H9 (cell line): ENCODE results near the gene LRRC27. TPM values are rescaled to one million over a fixed set of nuclear protein-coding genes. Genes with fewer than 3 reads are reported as not detected.

Experiments
- DNase-seq: peaks from one replicate; pipeline ENCODE4 v3.0.0-alpha.2; 2017
- H2AFZ ChIP-seq: one replicate; pipeline ENCODE4 v1.6.1; 2013; ENCODE audit warnings: mild to moderate bottlenecking, low read length, control low read depth, moderate library complexity
- H2AK5ac ChIP-seq: 2 replicates; pipeline ENCODE4 v1.6.1; 2013; ENCODE audit warnings: low read length, control low read depth, mixed read lengths; ENCODE audit not compliant: insufficient read length
- H2BK120ac ChIP-seq: one replicate; pipeline ENCODE4 v1.6.1; 2013; ENCODE audit warnings: low read depth, mild to moderate bottlenecking, low read length, control low read depth, inconsistent platforms; ENCODE audit not compliant: poor library complexity, severe bottlenecking
- H2BK12ac ChIP-seq: 2 replicates; pipeline ENCODE4 v1.6.1; 2013; ENCODE audit warnings: low read length, control low read depth, mixed read lengths, low read depth; ENCODE audit not compliant: insufficient read length
- H2BK15ac ChIP-seq: 2 replicates; pipeline ENCODE4 v1.6.1; 2013; ENCODE audit warnings: low read depth, low read length, control low read depth
- H2BK20ac ChIP-seq: one replicate; pipeline ENCODE4 v1.6.1; 2013; ENCODE audit warnings: low read depth, mild to moderate bottlenecking, low read length, control low read depth, inconsistent platforms; ENCODE audit not compliant: poor library complexity, severe bottlenecking
- H2BK5ac ChIP-seq: 2 replicates; pipeline ENCODE4 v1.6.1; 2013; ENCODE audit warnings: low read length, control low read depth, mixed read lengths; ENCODE audit not compliant: insufficient read length
- H3K14ac ChIP-seq: 2 replicates; pipeline ENCODE4 v1.6.1; 2013; ENCODE audit warnings: low read length, control low read depth; ENCODE audit not compliant: insufficient read depth
- H3K18ac ChIP-seq: 2 replicates; pipeline ENCODE4 v1.6.1; 2013; ENCODE audit warnings: low read depth, mild to moderate bottlenecking, mixed read lengths, low read length, control low read depth; ENCODE audit not compliant: insufficient read length
- H3K23ac ChIP-seq: 2 replicates; pipeline ENCODE4 v1.6.1; 2013; ENCODE audit warnings: low read length, control low read depth, mixed read lengths, low read depth; ENCODE audit not compliant: insufficient read length
- H3K23me2 ChIP-seq: 2 replicates; pipeline ENCODE4 v1.6.1; 2013; ENCODE audit warnings: low read depth, mild to moderate bottlenecking, mixed read lengths, low read length, control low read depth; ENCODE audit not compliant: insufficient read length, poor library complexity, severe bottlenecking
- H3K27ac ChIP-seq: 2 replicates; pipeline ENCODE4 v1.5.1; 2013; ENCODE audit warnings: low read length, control low read depth, mixed read lengths, low read depth; ENCODE audit not compliant: insufficient read length
- H3K27me3 ChIP-seq: 2 replicates; pipeline ENCODE4 v1.6.1; 2013; ENCODE audit warnings: low read length, control low read depth, inconsistent platforms; ENCODE audit not compliant: insufficient read depth
- H3K4ac ChIP-seq: 2 replicates; pipeline ENCODE4 v1.6.1; 2013; ENCODE audit warnings: low read depth, mild to moderate bottlenecking, control low read depth, inconsistent platforms, low read length, moderate library complexity
- H3K4me1 ChIP-seq: 2 replicates; pipeline ENCODE4 v1.6.1; 2013; ENCODE audit warnings: low read length, control low read depth, inconsistent platforms; ENCODE audit not compliant: insufficient read depth
- H3K4me2 ChIP-seq: 2 replicates; pipeline ENCODE4 v1.6.1; 2013; ENCODE audit warnings: low read length, control low read depth, mixed read lengths; ENCODE audit not compliant: insufficient read length, insufficient read depth
- H3K56ac ChIP-seq: 2 replicates; pipeline ENCODE4 v1.6.1; 2013; ENCODE audit warnings: low read depth, mild to moderate bottlenecking, mixed read lengths, low read length, control low read depth; ENCODE audit not compliant: insufficient read length
- H3K79me1 ChIP-seq: 2 replicates; pipeline ENCODE4 v1.6.1; 2013; ENCODE audit warnings: low read depth, mild to moderate bottlenecking, moderate library complexity, low read length, control low read depth, inconsistent platforms; ENCODE audit not compliant: insufficient read depth, poor library complexity, severe bottlenecking
- H3K79me2 ChIP-seq: 2 replicates; pipeline ENCODE4 v1.6.1; 2013; ENCODE audit warnings: low read length, control low read depth, inconsistent platforms; ENCODE audit not compliant: insufficient read depth
- H3K9ac ChIP-seq: 2 replicates; pipeline ENCODE4 v1.6.1; 2013; ENCODE audit warnings: low read length, control low read depth, mixed read lengths; ENCODE audit not compliant: insufficient read length; ENCODE audit errors: extremely low read depth
- H3K9me3 ChIP-seq: one replicate; pipeline ENCODE4 v1.6.1; 2013; ENCODE audit warnings: low read depth, low read length, inconsistent platforms; ENCODE audit not compliant: control insufficient read depth
- H3T11ph ChIP-seq: one replicate; pipeline ENCODE4 v1.6.1; 2013; ENCODE audit warnings: mild to moderate bottlenecking, low read length, control low read depth, inconsistent platforms
- H4K20me1 ChIP-seq: one replicate; pipeline ENCODE4 v1.6.1; 2013; ENCODE audit not compliant: control insufficient read depth, insufficient read length, insufficient read depth
- H4K5ac ChIP-seq: 2 replicates; pipeline ENCODE4 v1.6.1; 2013; ENCODE audit warnings: low read depth, mild to moderate bottlenecking, mixed read lengths, low read length, control low read depth; ENCODE audit not compliant: insufficient read length
- H4K8ac ChIP-seq: replicated peaks from 2 replicates; pipeline ENCODE4 v1.6.1; 2013; ENCODE audit warnings: low read length, control low read depth, mixed read lengths, low read depth; ENCODE audit not compliant: insufficient read length
- H4K91ac ChIP-seq: 2 replicates; pipeline ENCODE4 v1.6.1; 2013; ENCODE audit warnings: low read depth, mild to moderate bottlenecking, moderate library complexity, mixed read lengths, low read length, control low read depth; ENCODE audit not compliant: insufficient read length
- H3K27ac Mint-ChIP-seq, 3 experiments: 2 replicates in 2 of 3; 3 replicates in 1 of 3; pipeline ENCODE4 v1.8.0; 2020 to 2021; ENCODE audit warnings: mixed read lengths in 3 of 3, mild to moderate bottlenecking in 1 of 3, moderate library complexity in 1 of 3
- H3K27me3 Mint-ChIP-seq: 2 replicates; pipeline ENCODE4 v1.8.0; 2021; ENCODE audit warnings: low read depth, mild to moderate bottlenecking, moderate library complexity, mixed read lengths
- H3K36me3 Mint-ChIP-seq, 3 experiments: 2 replicates in 2 of 3; 3 replicates in 1 of 3; pipeline ENCODE4 v1.8.0; 2020 to 2021; ENCODE audit warnings: low read depth in 3 of 3, mixed read lengths in 3 of 3; ENCODE audit not compliant: insufficient read depth in 1 of 3
- H3K4me1 Mint-ChIP-seq, 2 experiments: 2 replicates each; pipeline ENCODE4 v1.8.0; 2020; ENCODE audit warnings: mixed read lengths in 2 of 2
- H3K4me3 Mint-ChIP-seq, 2 experiments: 2 replicates in 1 of 2; 3 replicates in 1 of 2; pipeline ENCODE4 v1.8.0; 2020 to 2021; ENCODE audit warnings: mild to moderate bottlenecking in 2 of 2, mixed read lengths in 2 of 2, moderate library complexity in 1 of 2
- H3K9me3 Mint-ChIP-seq, 2 experiments: 2 replicates in 1 of 2; 3 replicates in 1 of 2; pipeline ENCODE4 v1.8.0; 2020; ENCODE audit warnings: mild to moderate bottlenecking in 2 of 2, mixed read lengths in 2 of 2, moderate library complexity in 1 of 2
- WGBS: extraction: QIAGEN DNeasy Blood & Tissue Kit; methylation state at CpG from one replicate; pipeline ENCODE4 v1.1.7; 2013; ENCODE audit warnings: missing lambda C conversion rate, low lambda C conversion rate, mixed read lengths; ENCODE audit not compliant: insufficient read length; ENCODE audit errors: extremely low coverage; 5-methylcytosine and 5-hydroxymethylcytosine counted together
- total RNA-seq: library from RNA; stranded (reverse); gene quantifications from 2 replicates; pipeline ENCODE4 v1.2.1, GENCODE V29; 2021
- TF ChIP-seq, protein P1 (sequence below): fragments of 200-600 bp; sonication (generic); conservative IDR thresholded peaks from 3 replicates; pipeline ENCODE4 v1.8.0; 2021; ENCODE audit warnings: antibody characterized with exemption, mild to moderate bottlenecking

Gene LRRC27
- total RNA-seq, 1 experiment from 2014 or later, result 2.7 TPM

DNA sequence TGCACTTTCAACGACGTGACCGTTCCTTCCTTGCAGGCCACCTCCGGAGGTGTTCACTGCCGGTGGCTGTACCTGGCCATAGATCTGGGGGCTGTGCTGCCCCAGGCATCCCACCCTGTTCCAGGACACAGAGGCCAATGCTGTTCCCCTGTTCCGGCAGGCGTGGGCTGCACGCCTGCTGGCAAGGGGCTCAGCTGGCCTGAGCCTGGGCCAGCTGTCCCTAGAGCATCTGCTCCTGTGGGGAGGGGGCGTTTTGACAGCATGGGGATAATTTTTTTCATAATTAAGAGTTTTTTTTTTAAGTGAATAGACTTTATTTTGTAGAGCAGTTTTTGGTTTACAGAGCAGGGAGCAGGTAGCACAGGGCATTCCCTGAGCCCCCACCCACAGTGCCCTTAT lies 93.8 kb downstream of the LRRC27 start:
- no peak overlapping the region for H3K27ac Mint-ChIP-seq

More for the DNA sequence above, 93.8 kb downstream of the LRRC27 start:
- no peak for DNase-seq
- Histone ChIP-seq H3K18ac (peak overlapping the region; percentile 14), H2BK20ac (no peak overlapping the region), H4K20me1 (no peaks in the 10 kb centered on the region), H2AK5ac (no peak overlapping the region), H3K4me1 (no peaks in the 10 kb centered on the region), H3K79me2 (no peaks in the 10 kb centered on the region), H3K4me2 (no peak overlapping the region), H3K27me3 (no peaks in the 10 kb centered on the region), H4K8ac (no peak overlapping the region), H2BK15ac (no peak overlapping the region), H3K14ac (no peak overlapping the region), H2BK120ac (no peak overlapping the region), H3K79me1 (no peaks in the 10 kb centered on the region), H3K23ac (no peak overlapping the region), H3K23me2 (no peaks in the 10 kb centered on the region), H3K9ac (no peak overlapping the region), H3K56ac (no peak overlapping the region), H3K27ac (no peak overlapping the region), H2BK5ac (no peak overlapping the region), H2BK12ac (no peak overlapping the region), H3K4ac (no peak overlapping the region), H2AFZ (no peak overlapping the region), H4K5ac (no peak overlapping the region), H3K9me3 (no peaks in the 10 kb centered on the region), H3T11ph (no peak overlapping the region), H4K91ac (no peak overlapping the region)
- TF ChIP-seq, protein P1, sequence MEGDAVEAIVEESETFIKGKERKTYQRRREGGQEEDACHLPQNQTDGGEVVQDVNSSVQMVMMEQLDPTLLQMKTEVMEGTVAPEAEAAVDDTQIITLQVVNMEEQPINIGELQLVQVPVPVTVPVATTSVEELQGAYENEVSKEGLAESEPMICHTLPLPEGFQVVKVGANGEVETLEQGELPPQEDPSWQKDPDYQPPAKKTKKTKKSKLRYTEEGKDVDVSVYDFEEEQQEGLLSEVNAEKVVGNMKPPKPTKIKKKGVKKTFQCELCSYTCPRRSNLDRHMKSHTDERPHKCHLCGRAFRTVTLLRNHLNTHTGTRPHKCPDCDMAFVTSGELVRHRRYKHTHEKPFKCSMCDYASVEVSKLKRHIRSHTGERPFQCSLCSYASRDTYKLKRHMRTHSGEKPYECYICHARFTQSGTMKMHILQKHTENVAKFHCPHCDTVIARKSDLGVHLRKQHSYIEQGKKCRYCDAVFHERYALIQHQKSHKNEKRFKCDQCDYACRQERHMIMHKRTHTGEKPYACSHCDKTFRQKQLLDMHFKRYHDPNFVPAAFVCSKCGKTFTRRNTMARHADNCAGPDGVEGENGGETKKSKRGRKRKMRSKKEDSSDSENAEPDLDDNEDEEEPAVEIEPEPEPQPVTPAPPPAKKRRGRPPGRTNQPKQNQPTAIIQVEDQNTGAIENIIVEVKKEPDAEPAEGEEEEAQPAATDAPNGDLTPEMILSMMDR, result no peak
- Mint-ChIP-seq H3K9me3 (no peaks in the 10 kb centered on the region; a peak in 1 of 5 replicates), H3K4me3 (no peak overlapping the region; a peak in 1 of 5 replicates), H3K27me3 (no peaks in the 10 kb centered on the region; the same call in 1 of the 2 replicates), H3K36me3 (no peaks in the 10 kb centered on the region), H3K4me1 (peaks cover 9 to 24% of the 10 kb centered on the region in 2 experiments)
- no CpG with 5 or more reads among the region's 9 CpGs for WGBS
